Measurements from ENCODE around the gene MAP2K4. TPM values are rescaled to one million over a fixed set of nuclear protein-coding genes. Genes with fewer than 3 reads are reported as not detected.

The MAP2K4 gene
- total RNA-seq, 1 experiment from 2014 or later, result 24.4 TPM

GRCh38 chr17:11997147-11997971 is 23.3 kb upstream of the MAP2K4 start, which contains the start of gene ZNF18 (continued):
- TF ChIP-seq STAT6 (CRISPR knock-in tag; conservative IDR thresholded peaks at IDR 0.05; ENCODE audit: low read depth) (no peak), FOXK1 (CRISPR knock-in tag; IDR thresholded peaks at IDR 0.05) (peak; percentile 33; the same call in 1 of the 2 replicates), KAT7 (CRISPR knock-in tag; IDR thresholded peaks at IDR 0.05; ENCODE audit: borderline replicate concordance) (peak; percentile 96), NR2C2 (CRISPR knock-in tag; IDR thresholded peaks at IDR 0.05) (no peak), SMAD3 (CRISPR knock-in tag; IDR thresholded peaks at IDR 0.05; ENCODE audit: borderline replicate concordance) (no peak), TEAD1 (CRISPR knock-in tag; IDR thresholded peaks at IDR 0.05) (peak; percentile 50; the same call in 1 of the 2 replicates), IRF1 (CRISPR knock-in tag; IDR thresholded peaks at IDR 0.05) (no peak), FOXP1 (CRISPR knock-in tag; IDR thresholded peaks at IDR 0.05; ENCODE audit: borderline replicate concordance) (peak; percentile 69; the same call in 1 of the 2 replicates), HMGXB4 (CRISPR knock-in tag; IDR thresholded peaks at IDR 0.05) (0 out of 2 replicates have a peak, but pooled peaks have one; percentile 84), ZNF232 (CRISPR knock-in tag; IDR thresholded peaks at IDR 0.05) (0 out of 2 replicates have a peak, but pooled peaks have one; percentile 10), PREB (CRISPR knock-in tag; IDR thresholded peaks at IDR 0.05; ENCODE audit: borderline replicate concordance) (no peak), E2F5 (CRISPR knock-in tag; IDR thresholded peaks at IDR 0.05) (peak; percentile 94), FOXP4 (CRISPR knock-in tag; IDR thresholded peaks at IDR 0.05) (peak; percentile 54; the same call in 1 of the 2 replicates), ESRRA (CRISPR knock-in tag; IDR thresholded peaks at IDR 0.05; ENCODE audit: borderline replicate concordance) (peak; percentile 84; the same call in 1 of the 2 replicates), ZSCAN18 (CRISPR knock-in tag; IDR thresholded peaks at IDR 0.05) (no peak), CTCF (IDR thresholded peaks at IDR 0.05) (no peak), NFYB (CRISPR knock-in tag; conservative IDR thresholded peaks at IDR 0.05; ENCODE audit: low read depth) (no peak; the same call in 1 of the 2 replicates), ZNF416 (CRISPR knock-in tag; IDR thresholded peaks at IDR 0.05) (no peak), E2F1 (CRISPR knock-in tag; IDR thresholded peaks at IDR 0.05) (0 out of 2 replicates have a peak, but pooled peaks have one; percentile 9), ATF1 (CRISPR knock-in tag; IDR thresholded peaks at IDR 0.05) (0 out of 2 replicates have a peak, but pooled peaks have one; percentile 22), RELA (CRISPR knock-in tag; IDR thresholded peaks at IDR 0.05; ENCODE audit: borderline replicate concordance) (peak; percentile 90; the same call in 1 of the 2 replicates), CREB1 (CRISPR knock-in tag; IDR thresholded peaks at IDR 0.05) (no peak), GRHL2 (CRISPR knock-in tag; IDR thresholded peaks at IDR 0.05; ENCODE audit: insufficient replicate concordance, severe bottlenecking) (no peak)
